ENCODE data around the gene LPCAT3. TPM values are rescaled to one million over a fixed set of nuclear protein-coding genes. Genes with fewer than 3 reads are reported as not detected.

LPCAT3 gene
- polyA plus RNA-seq, 2 of the 4 experiments (the other 2 are of a cell fraction): 42.8 to 53.4 TPM

GRCh38 chr12:7046383-7047105 lies 28.3 kb upstream of the LPCAT3 start:
- ATAC-seq (peak; percentile 81 to 84; a peak in 5 of 6 replicates), FAIRE-seq (no peak), DNase-seq (ENCODE audit: low read depth in 1 of 2, low spot score in 1 of 2) (no peak)
- Histone ChIP-seq H3K4me3 (no peak overlapping the region), H3K27ac (no peak overlapping the region), H3K4me2 (no peak overlapping the region), H3K4me1 (no peaks in the 10 kb centered on the region), H3K9me3 (no peaks in the 10 kb centered on the region)
- ChIA-PET POLR2A (no interaction called here), CTCF (interaction anchor here (0.7 to 3.7 kb wide), 4 partner anchors 10 to 21 kb away, joined by 3 to 15 read pairs (median 3); partner anchors contain the start of gene C1S)
- WGBS (ENCODE audit: missing lambda C conversion rate): 44% methylated on average over 5 of the region's 5 CpGs
- TF ChIP-seq ZC3H11A (IDR thresholded peaks at IDR 0.05) (no peak), FOSL2 (IDR thresholded peaks at IDR 0.05) (no peak), FOSL2 (CRISPR knock-in tag; IDR thresholded peaks at IDR 0.05) (no peak), MAX (IDR thresholded peaks at IDR 0.05) (no peak), MYC (IDR thresholded peaks at IDR 0.05; ENCODE audit: borderline replicate concordance, low read length) (no peak), PHF8 (IDR thresholded peaks at IDR 0.05; ENCODE audit: borderline replicate concordance, low read depth) (no peak), EP300 (IDR thresholded peaks at IDR 0.05) (no peak), HOXB13 (CRISPR knock-in tag; IDR thresholded peaks at IDR 0.05; ENCODE audit: low read depth) (no peak), NR3C1 (IDR thresholded peaks at IDR 0.05) (no peak), HES2 (IDR thresholded peaks at IDR 0.05) (no peak), JUNB (IDR thresholded peaks at IDR 0.05) (no peak), ZFP36 (IDR thresholded peaks at IDR 0.05; ENCODE audit: borderline replicate concordance, partially characterized antibody) (no peak), SMC3 (IDR thresholded peaks at IDR 0.05) (no peak)

GRCh38 chr12:7045913-7046312 lies 27.6 kb upstream of the LPCAT3 start:
- TF ChIP-seq POLR2AphosphoS2 (conservative IDR thresholded peaks at IDR 0.05; ENCODE audit: low read length): no peak
- no peak for TF ChIP-seq KDM1A (IDR thresholded peaks at IDR 0.05; ENCODE audit: low read depth)
- TF ChIP-seq HES2 (IDR thresholded peaks at IDR 0.05): no peak

GRCh38 chr12:7042842-7043241 lies 24.6 kb upstream of the LPCAT3 start:
- H3K4me1 ChIP-seq: no peaks in the 10 kb centered on the region
- H3K4me2 ChIP-seq: no peak overlapping the region
- POLR2A ChIA-PET: interaction anchor here (1.0 kb wide), 1 partner anchor 24 kb away, joined by 3 read pairs; the partner anchor contains the start of gene LPCAT3
- H3K9me3 ChIP-seq: no peaks in the 10 kb centered on the region
- CTCF ChIA-PET: interaction anchor here (0.6 to 2.1 kb wide), 9 partner anchors 12 to 320 kb away, joined by 3 to 7 read pairs (median 4); partner anchors contain the start of gene C1S
- no peak overlapping the region for H3K27ac ChIP-seq
- FAIRE-seq: peak; percentile 78
- peak; percentile 52 to 69 for DNase-seq (ENCODE audit: low read depth in 1 of 2, low spot score in 1 of 2)
- WGBS (ENCODE audit: missing lambda C conversion rate): 22% methylated on average over 6 of the region's 6 CpGs
- no peak overlapping the region for H3K4me3 ChIP-seq
- peak; percentile 63 to 91; a peak in 4 of 6 replicates for ATAC-seq
- TF ChIP-seq SMC3 (IDR thresholded peaks at IDR 0.05) (peak; percentile 30; the same call in 1 of the 3 replicates), CTCF (IDR thresholded peaks at IDR 0.05) (peak; percentile 52), E2F6 (IDR thresholded peaks at IDR 0.05; ENCODE audit: borderline replicate concordance, low read depth) (no peak), MAZ (IDR thresholded peaks at IDR 0.05; ENCODE audit: borderline replicate concordance, low read depth, low read length) (no peak), TP53 (CRISPR knock-in tag; IDR thresholded peaks at IDR 0.05) (no peak), MAFK (IDR thresholded peaks at IDR 0.05; ENCODE audit: partially characterized antibody) (peak; percentile 43), EP300 (IDR thresholded peaks at IDR 0.05) (no peak), RAD21 (conservative IDR thresholded peaks at IDR 0.05 in 1 of 2, IDR thresholded peaks at IDR 0.05 in 1 of 2) (peak; percentile 55 to 65), HDAC2 (IDR thresholded peaks at IDR 0.05) (no peak), KDM1A (IDR thresholded peaks at IDR 0.05; ENCODE audit: low read depth) (no peak)

More at GRCh38 chr12:7045913-7046312, 27.6 kb upstream of the LPCAT3 start:
- WGBS (ENCODE audit: missing lambda C conversion rate): 85% methylated on average over 9 of the region's 9 CpGs
- ChIA-PET POLR2A (no interaction called here), CTCF (interaction anchor here (3.7 kb wide), 1 partner anchor 15 kb away, joined by 15 read pairs; the partner anchor contains the start of gene C1S)
- Histone ChIP-seq H3K4me3 (no peak overlapping the region), H3K4me2 (no peak overlapping the region), H3K9me3 (no peaks in the 10 kb centered on the region), H3K4me1 (no peaks in the 10 kb centered on the region), H3K27ac (no peak overlapping the region)
- ATAC-seq (no peak), FAIRE-seq (no peak), DNase-seq (ENCODE audit: low read depth in 1 of 2, low spot score in 1 of 2) (no peak)
